Effector CD4-positive, alpha-beta T cell (primary cell): ENCODE measurements around the gene RETNLB. TPM values are rescaled to one million over a fixed set of nuclear protein-coding genes. Genes with fewer than 3 reads are reported as not detected.
A peak's percentile ranks its signal among the peaks of the same experiment; 100 is the strongest.

ENCODE experiments used
- DNase-seq: peaks from one replicate; pipeline ENCODE4 v3.0.0-alpha.2; 2020
- total RNA-seq: gene quantifications from one replicate; lab custom pipeline; 2026; lab: John Stamatoyannopoulos, UW

Gene RETNLB
- not detected for total RNA-seq

DNA sequence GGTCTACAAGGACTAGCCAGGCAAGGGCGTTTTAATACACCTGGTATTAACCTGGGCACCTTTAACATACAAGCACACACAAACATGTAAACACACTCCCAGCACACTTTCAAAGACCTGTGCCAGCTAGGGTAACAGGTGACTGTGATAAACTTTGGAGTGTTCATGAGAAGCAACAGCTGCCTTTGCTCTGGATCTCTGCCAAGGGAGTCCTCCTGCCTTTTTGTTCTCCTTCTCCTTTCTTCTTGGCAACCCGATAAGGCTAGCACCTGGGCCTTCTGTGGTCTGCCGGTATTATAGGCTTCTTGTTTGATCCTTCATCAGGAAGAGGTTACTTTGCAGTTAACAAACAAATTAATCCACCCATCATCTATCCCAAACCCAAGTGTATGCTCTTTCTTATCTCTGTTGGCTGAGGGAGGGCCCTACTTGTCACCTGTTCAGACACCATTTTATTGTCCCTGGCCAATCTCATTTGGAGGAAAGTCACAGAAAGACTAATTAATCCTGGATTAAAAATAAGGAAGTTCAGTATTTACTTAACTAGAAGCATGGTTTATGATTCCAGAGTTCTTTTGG is at the start of gene RETNLB:
TSS of gene RETNLB (minus strand) at position 7 of the 579 bp plus-strand sequence. CDS start 225 bp downstream, outside the sequence.
- no peak for DNase-seq

DNA sequence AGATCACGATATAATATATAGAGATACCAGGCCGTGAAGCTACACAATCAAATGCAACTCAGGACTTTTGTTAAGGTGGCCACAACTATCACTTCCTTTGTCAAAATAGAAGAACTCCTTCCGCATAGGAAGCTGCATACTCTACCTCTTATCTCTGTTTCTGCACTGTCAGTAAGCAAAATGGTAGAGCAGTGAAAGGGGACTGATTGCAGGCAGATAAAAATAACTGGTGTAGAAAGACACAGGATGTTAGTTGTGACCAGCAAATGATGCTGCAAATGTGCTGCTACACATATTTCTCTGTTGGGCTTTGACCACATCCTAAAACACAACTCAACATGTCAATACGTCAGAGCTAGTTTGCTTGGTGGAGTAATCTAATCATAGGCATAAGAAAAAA is 49.1 kb upstream of the RETNLB start:
- DNase-seq, result peak; percentile 8

DNA sequence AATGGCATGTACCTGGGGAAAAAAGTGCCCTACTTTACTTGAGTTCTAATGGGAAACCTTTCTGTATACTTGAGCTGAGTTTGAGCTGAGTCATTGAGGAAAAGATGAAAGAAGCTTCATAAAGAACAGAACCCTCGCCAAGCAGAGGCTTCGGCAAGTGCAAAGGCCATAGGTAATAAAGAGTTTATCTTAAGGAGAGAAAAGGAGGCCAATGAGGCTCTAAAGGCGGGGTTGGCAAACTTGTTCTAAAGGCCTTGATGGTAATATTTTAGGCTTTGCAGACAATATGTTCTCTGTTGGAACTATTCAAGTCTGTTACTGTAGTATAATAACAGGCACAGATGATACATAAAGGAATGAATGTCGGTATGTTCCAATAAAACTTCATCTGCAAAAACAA is 47.8 kb upstream of the RETNLB start:
- DNase-seq, result no peak

GRCh38 chr3:108804437-108804836 is 47.2 kb upstream of the RETNLB start:
- no peak for DNase-seq

DNA sequence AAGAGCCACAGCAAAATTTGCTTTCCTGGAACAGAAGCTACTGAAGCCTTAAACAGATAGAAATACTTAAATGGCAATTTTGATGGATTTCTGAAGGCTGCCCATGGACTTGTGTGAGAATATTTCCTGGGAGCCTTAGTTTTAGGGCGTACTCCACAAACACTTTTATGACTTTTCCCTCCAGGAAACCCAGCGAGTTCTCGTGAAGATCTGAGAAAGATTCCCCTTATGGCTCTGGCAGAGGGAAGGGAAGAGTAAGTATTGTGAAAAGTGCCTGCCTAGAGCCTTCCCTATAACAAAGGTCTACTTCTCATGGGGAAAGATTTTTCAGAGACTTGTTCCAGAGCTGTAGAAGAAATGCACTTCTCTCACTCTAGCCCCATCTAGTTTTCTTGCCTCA is 34.3 kb upstream of the RETNLB start:
- no peak for DNase-seq

GRCh38 chr3:108780235-108780634 is 23.0 kb upstream of the RETNLB start:
- peak; percentile 6 for DNase-seq

DNA sequence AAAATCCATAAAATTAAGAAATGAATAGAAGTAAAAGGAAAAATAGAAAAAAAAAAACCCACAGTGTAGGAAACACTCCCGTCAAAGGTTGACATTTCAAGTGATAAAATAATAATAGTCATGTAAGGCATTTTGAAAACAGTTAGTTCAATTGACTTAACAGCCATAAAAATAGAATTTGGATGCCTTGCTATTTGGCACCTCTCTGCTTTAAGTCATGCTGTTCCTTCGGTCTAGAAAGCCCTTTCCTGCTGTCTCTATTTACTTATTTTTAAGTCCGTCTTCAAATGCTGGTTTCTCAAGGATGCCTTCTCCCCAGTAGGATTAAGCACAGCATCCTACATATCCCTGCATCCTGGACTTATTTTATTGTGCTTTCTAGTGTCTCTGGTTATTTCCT is 22.3 kb upstream of the RETNLB start:
- no peak for DNase-seq

GRCh38 chr3:108775649-108776048 is 18.4 kb upstream of the RETNLB start:
- no peak for DNase-seq

- no peak for DNase-seq
Observed at GRCh38 chr3:108767253-108767652, 10.0 kb upstream of the RETNLB start.

GRCh38 chr3:108755686-108756085 is 1.5 kb downstream of the RETNLB start:
- DNase-seq, result no peak

GRCh38 chr3:108744762-108745161 is 12.4 kb downstream of the RETNLB start:
- no peak for DNase-seq

DNA sequence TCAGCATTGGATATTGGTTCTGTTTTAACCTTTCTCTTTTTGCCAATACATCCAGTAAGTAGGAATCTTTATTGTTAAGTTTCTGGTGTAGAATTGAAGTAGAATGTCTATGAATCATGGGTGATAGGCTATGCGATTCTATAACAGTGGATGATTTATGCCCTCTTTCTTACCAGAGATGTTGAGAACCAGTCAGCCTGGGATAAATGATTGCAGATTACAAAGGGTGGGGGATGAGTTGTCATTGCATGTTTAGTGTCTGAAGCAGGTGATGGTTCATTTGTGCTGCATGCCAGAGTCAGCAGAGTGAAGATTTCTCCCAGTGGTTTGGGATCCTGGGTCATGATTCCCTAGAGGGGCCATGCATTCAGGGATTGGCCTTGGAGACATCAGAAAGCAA is 14.3 kb downstream of the RETNLB start:
- DNase-seq, result no peak

DNA sequence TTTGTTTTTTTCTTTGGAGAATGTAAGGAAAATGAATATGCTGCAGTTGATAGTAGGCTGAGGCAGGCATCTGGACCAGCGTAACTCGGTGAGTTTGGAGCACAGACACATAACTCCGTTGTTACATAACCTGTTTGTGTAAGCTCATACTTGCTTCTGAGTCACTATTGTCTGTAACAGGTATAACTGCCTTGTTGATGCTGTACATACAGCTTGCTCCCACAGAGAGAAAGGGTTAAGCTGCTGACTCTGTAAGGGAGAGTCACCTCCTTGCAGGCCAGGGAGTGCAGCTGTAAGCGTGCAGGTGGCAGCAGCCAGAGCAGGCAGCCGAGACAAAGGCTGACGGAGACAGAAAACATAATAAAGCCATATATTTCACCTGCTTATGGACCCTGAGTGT is 20.4 kb downstream of the RETNLB start:
- no peak for DNase-seq

- DNase-seq, result no peak
Observed at GRCh38 chr3:108728934-108729333, 28.3 kb downstream of the RETNLB start.

DNA sequence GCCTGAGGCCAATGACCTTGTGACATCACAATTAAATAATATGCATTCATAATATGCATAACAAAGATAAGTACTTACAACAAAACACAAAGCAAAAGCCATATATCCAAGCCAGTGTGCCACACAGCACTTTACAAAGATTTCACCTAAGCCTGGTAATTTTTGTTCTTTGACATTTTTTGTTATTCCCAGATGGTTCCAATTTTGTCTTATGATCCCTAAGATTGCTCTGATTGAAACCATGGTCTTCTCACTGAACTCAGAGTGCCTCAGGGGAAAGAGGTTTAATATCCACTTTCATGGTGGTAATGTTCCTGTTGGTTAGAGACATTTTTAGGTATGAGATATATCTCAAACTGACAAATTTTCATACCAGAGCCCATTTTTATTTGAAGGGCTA is 29.1 kb downstream of the RETNLB start:
- no peak for DNase-seq

DNA sequence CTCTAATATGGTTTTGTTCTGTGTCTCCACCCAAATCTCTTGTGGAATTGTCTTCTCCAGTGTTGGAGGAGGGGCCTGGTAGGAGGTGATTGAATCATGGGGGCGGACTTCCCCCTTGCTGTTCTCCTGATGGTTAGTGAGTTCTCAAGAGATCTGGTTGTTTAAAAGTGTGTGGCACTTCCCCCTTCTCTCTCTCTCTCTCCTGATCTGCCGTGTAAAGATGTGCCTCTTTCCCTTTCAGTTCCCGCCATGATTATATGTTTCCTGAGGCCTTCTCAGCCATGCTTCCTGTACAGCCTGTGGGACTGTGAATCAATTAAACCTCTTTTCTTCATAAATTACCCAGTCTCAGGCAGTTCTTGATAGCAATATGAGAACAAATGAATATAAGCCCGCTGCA is 33.1 kb downstream of the RETNLB start:
- DNase-seq, result no peak

GRCh38 chr3:108722724-108723123 is 34.5 kb downstream of the RETNLB start:
- DNase-seq, result no peak

DNA sequence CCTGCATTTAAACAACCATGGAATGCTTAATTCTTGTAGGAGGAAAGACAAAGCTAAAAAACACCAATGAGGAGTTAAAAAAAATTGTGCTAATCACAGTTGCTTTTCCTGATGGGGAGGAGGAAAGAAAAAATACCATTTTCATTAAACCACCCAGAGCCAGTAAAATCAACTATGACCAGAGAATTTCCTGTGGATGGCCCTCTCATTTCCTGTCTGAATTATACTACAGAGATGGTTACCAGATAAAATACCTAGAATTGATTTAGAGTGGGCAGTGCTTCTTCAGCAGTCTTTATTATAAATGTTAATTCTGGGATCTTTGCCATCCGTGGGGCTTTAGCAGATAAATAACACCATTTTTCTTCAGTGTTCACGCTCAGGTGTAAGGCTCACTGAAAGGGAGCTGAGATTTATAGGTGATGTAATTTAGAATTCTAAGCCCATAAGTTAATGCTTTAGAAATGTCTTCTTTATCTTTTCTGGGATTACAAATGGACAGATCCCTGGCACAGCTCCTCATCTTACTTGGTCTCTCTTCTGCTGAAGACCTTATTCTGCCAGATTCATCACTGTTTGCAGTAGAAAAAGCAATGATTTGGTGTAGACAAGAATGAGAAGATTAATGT is 37.9 kb downstream of the RETNLB start:
- DNase-seq, result no peak

- no peak for DNase-seq
Observed at GRCh38 chr3:108718454-108718853, 38.8 kb downstream of the RETNLB start.

DNA sequence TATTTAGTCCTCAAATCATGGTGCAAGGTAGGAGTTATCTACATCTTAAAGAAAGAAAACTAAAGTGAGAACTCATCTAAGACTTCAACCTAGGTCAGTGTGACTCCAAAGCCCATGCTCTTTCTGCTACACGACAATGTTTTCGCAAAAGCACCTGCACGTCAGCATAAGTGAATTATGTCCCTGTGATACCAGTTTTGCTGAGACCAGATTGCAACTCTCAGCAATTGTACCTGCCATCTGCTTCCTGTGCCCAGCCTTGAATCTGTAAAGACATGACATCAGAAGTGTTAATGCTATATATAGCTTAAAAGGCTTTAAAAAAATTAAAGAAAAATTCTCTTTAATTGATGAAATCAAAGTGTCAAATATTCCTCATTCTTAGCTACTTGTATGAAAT is 43.4 kb downstream of the RETNLB start:
- DNase-seq, result no peak

DNA sequence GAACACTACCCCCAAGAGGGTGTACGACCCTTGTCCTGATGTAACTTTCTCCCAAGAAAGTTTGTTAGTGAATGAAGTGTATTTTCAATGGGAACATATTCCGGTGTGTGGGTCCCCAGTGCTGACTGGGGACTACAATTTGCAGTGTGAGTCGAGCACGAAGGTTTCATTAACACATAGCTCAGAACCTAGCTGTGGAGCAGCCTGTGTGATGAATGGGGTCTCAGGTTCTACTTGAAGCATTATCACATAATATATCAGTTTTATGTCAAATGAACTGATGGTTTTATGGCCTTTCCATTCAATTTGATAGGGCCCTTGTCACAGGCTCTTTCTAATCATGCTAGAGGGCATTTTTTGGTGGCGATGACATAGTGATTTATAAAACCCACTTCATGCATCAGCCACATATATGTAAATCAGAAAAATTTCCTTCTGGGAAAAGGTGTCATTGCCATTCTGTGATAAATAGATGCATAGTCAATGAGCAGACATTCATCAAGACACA is 44.1 kb downstream of the RETNLB start:
- DNase-seq, result no peak
